ENCODE results near the gene MRPS22. TPM values are rescaled to one million over a fixed set of nuclear protein-coding genes. Genes with fewer than 3 reads are reported as not detected.

Gene MRPS22
- polyA plus RNA-seq, 4 donors, result 61.1 to 75.9 (median 65.6) TPM

DNA sequence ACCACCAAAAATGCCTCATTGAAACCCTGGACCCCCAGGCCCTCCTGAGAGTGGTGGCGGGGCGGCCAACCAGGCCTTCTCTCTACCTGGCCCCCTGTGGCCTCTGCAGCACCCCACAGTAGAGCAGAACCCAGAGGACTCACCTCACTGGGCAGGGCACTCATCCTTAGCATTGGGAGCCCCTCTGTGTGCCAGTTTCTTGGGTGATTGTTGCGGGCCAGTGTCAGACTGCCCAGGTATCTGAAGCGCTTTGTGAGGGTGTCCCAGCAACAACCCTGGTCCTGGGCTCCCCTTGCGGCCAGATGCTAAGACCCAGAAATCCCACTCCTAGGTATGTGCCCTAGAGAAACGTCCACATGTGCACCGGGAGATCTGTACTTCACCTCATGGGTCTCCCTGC, 20.7 kb upstream of the MRPS22 start:
- H3K4me1 ChIP-seq (ENCODE audit: control insufficient read depth in 3 of 3, insufficient read depth in 2 of 3, low read depth in 1 of 3, low read length in 2 of 3), result no peaks in the 10 kb centered on the region
- no peaks in the 10 kb centered on the region for H3K36me3 ChIP-seq (ENCODE audit: control insufficient read depth in 3 of 3, insufficient read depth in 2 of 3, low read depth in 1 of 3, low read length in 3 of 3)
- no peak overlapping the region for H3K4me3 ChIP-seq (ENCODE audit: low read depth in 1 of 3, low read length in 3 of 3)
- no peak for DNase-seq
- H3K9me3 ChIP-seq (ENCODE audit: control insufficient read depth in 2 of 2, insufficient read depth in 1 of 2, low read depth in 1 of 2, low read length in 1 of 2), result no peaks in the 10 kb centered on the region
- H3K27ac ChIP-seq (ENCODE audit: low read depth in 1 of 3, low read length in 2 of 3), result no peak overlapping the region
- peaks cover 0 to 11% (median 0%) of the 10 kb centered on the region in 3 donors for H3K27me3 ChIP-seq (ENCODE audit: control insufficient read depth in 3 of 3, insufficient read depth in 3 of 3, low read length in 3 of 3)
- WGBS, 3 donors, result 77 to 91% (median 90%) methylated on average over 7 of the region's 7 CpGs
- no peak for FAIRE-seq

DNA sequence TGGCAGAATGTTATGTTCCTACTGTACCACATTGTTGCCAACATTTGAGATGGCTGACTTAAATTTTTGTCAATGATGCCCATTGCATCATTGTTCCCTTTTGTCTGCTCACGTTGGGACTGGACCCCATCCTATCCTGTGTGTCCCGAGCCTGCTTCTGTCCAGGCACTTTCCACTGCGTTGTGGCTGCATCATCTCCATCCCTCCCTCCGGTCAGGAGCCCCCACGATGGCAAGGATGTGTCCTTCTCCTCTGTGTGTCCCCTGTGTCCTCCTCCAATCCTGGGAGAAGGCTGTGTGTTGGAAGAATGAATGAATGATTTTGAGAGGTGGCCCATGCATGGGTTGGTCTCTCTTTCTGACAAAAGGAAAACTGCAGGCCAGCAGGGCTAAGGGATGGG, 19.4 kb upstream of the MRPS22 start:
- DNase-seq, result no peak
- H3K9me3 ChIP-seq (ENCODE audit: control insufficient read depth in 2 of 2, insufficient read depth in 1 of 2, low read depth in 1 of 2, low read length in 1 of 2), result no peaks in the 10 kb centered on the region
- peaks cover 0 to 2% (median 0%) of the 10 kb centered on the region in 3 donors for H3K4me1 ChIP-seq (ENCODE audit: control insufficient read depth in 3 of 3, insufficient read depth in 2 of 3, low read depth in 1 of 3, low read length in 2 of 3)
- H3K27me3 ChIP-seq (ENCODE audit: control insufficient read depth in 3 of 3, insufficient read depth in 3 of 3, low read length in 3 of 3), result peaks cover 0 to 12% (median 0%) of the 10 kb centered on the region in 3 donors
- 61 to 82% (median 77%) methylated on average over 5 of the region's 5 CpGs for WGBS, 3 donors
- H3K4me3 ChIP-seq (ENCODE audit: low read depth in 1 of 3, low read length in 3 of 3), result no peak overlapping the region
- no peak overlapping the region for H3K27ac ChIP-seq (ENCODE audit: low read depth in 1 of 3, low read length in 2 of 3)
- H3K36me3 ChIP-seq (ENCODE audit: control insufficient read depth in 3 of 3, insufficient read depth in 2 of 3, low read depth in 1 of 3, low read length in 3 of 3), result no peaks in the 10 kb centered on the region
- no peak for FAIRE-seq

- H3K36me3 ChIP-seq (ENCODE audit: control insufficient read depth in 3 of 3, insufficient read depth in 2 of 3, low read depth in 1 of 3, low read length in 3 of 3), result no peaks in the 10 kb centered on the region
Observed at GRCh38 chr3:139325551-139325950, 18.3 kb upstream of the MRPS22 start.

DNA sequence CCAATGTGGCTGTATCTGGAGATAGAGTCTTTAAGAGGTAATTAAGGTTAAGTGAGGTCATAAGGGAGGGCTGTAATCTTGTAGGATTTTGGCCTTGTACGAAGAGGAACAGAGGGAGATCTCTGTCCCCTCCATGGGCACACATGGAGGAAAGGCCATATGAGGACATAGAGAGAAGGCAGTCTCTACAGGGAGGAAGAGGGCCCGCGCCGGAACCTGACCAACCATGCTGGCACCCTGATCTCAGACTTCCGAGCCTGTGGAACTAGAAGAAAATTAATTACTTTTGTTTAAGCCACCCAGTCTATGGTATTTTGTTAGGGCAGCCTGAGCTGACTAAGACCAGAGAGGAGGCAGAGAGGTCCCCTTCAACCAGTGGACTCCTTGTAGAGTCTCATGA, 17.7 kb upstream of the MRPS22 start:
- WGBS, 3 donors, result 88 to 98% (median 88%) methylated on average over 5 of the region's 5 CpGs
- H3K36me3 ChIP-seq (ENCODE audit: control insufficient read depth in 3 of 3, insufficient read depth in 2 of 3, low read depth in 1 of 3, low read length in 3 of 3), result no peaks in the 10 kb centered on the region
- DNase-seq, result no peak

More at GRCh38 chr3:139325551-139325950, 18.3 kb upstream of the MRPS22 start:
- peaks cover 0 to 2% (median 0%) of the 10 kb centered on the region in 3 donors for H3K4me1 ChIP-seq (ENCODE audit: control insufficient read depth in 3 of 3, insufficient read depth in 2 of 3, low read depth in 1 of 3, low read length in 2 of 3)
- H3K9me3 ChIP-seq (ENCODE audit: control insufficient read depth in 2 of 2, insufficient read depth in 1 of 2, low read depth in 1 of 2, low read length in 1 of 2), result no peaks in the 10 kb centered on the region
- H3K27me3 ChIP-seq (ENCODE audit: control insufficient read depth in 3 of 3, insufficient read depth in 3 of 3, low read length in 3 of 3), result peaks cover 0 to 14% (median 0%) of the 10 kb centered on the region in 3 donors
- H3K4me3 ChIP-seq (ENCODE audit: low read depth in 1 of 3, low read length in 3 of 3), result no peak overlapping the region
- 69 to 83% (median 73%) methylated on average over 3 of the region's 3 CpGs for WGBS, 3 donors
- DNase-seq (no peak), FAIRE-seq (no peak)
- H3K27ac ChIP-seq (ENCODE audit: low read depth in 1 of 3, low read length in 2 of 3), result no peak overlapping the region

GRCh38 chr3:139326707-139327106, 17.1 kb upstream of the MRPS22 start:
- Histone ChIP-seq H3K27ac (ENCODE audit: low read depth in 1 of 3, low read length in 2 of 3) (no peak overlapping the region), H3K9me3 (ENCODE audit: control insufficient read depth in 2 of 2, insufficient read depth in 1 of 2, low read depth in 1 of 2, low read length in 1 of 2) (no peaks in the 10 kb centered on the region), H3K36me3 (ENCODE audit: control insufficient read depth in 3 of 3, insufficient read depth in 2 of 3, low read depth in 1 of 3, low read length in 3 of 3) (no peaks in the 10 kb centered on the region), H3K4me3 (ENCODE audit: low read depth in 1 of 3, low read length in 3 of 3) (no peak overlapping the region), H3K4me1 (ENCODE audit: control insufficient read depth in 3 of 3, insufficient read depth in 2 of 3, low read depth in 1 of 3, low read length in 2 of 3) (peaks cover 0 to 2% (median 0%) of the 10 kb centered on the region in 3 donors), H3K27me3 (ENCODE audit: control insufficient read depth in 3 of 3, insufficient read depth in 3 of 3, low read length in 3 of 3) (peaks cover 0 to 13% (median 2%) of the 10 kb centered on the region in 3 donors)
- DNase-seq (no peak), FAIRE-seq (no peak)
- 77 to 80% (median 77%) methylated on average over 4 of the region's 4 CpGs for WGBS, 3 donors

More for the DNA sequence above, 17.7 kb upstream of the MRPS22 start:
- H3K9me3 ChIP-seq (ENCODE audit: control insufficient read depth in 2 of 2, insufficient read depth in 1 of 2, low read depth in 1 of 2, low read length in 1 of 2), result no peaks in the 10 kb centered on the region
- no peak overlapping the region for H3K4me3 ChIP-seq (ENCODE audit: low read depth in 1 of 3, low read length in 3 of 3)
- H3K4me1 ChIP-seq (ENCODE audit: control insufficient read depth in 3 of 3, insufficient read depth in 2 of 3, low read depth in 1 of 3, low read length in 2 of 3), result peaks cover 0 to 2% (median 0%) of the 10 kb centered on the region in 3 donors
- FAIRE-seq, result no peak
- H3K27ac ChIP-seq (ENCODE audit: low read depth in 1 of 3, low read length in 2 of 3), result no peak overlapping the region
- H3K27me3 ChIP-seq (ENCODE audit: control insufficient read depth in 3 of 3, insufficient read depth in 3 of 3, low read length in 3 of 3), result peaks cover 0 to 15% (median 2%) of the 10 kb centered on the region in 3 donors

DNA sequence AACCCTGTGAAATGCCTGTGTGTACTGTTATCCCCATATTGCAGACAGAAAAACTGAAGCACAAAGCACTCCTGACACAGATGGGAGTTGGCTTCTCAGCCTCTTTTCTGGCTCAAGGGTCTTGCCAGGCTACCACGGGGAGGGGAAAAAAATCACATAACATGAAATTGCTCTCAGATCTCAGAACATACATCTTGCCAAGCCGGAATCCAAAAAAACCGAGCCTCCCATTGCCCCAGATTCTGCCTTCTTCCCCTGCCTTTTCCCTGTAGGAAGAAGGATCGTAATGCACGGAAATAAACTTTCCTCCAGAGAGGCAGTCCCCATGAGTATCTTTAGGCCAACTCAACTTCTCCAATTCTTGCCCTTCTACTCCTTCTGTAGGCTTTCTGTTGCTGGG, 16.6 kb upstream of the MRPS22 start:
- Histone ChIP-seq H3K4me1 (ENCODE audit: control insufficient read depth in 3 of 3, insufficient read depth in 2 of 3, low read depth in 1 of 3, low read length in 2 of 3) (peaks cover 0 to 2% (median 0%) of the 10 kb centered on the region in 3 donors), H3K9me3 (ENCODE audit: control insufficient read depth in 2 of 2, insufficient read depth in 1 of 2, low read depth in 1 of 2, low read length in 1 of 2) (no peaks in the 10 kb centered on the region), H3K27ac (ENCODE audit: low read depth in 1 of 3, low read length in 2 of 3) (no peak overlapping the region), H3K27me3 (ENCODE audit: control insufficient read depth in 3 of 3, insufficient read depth in 3 of 3, low read length in 3 of 3) (peaks cover 0 to 11% (median 4%) of the 10 kb centered on the region in 3 donors), H3K36me3 (ENCODE audit: control insufficient read depth in 3 of 3, insufficient read depth in 2 of 3, low read depth in 1 of 3, low read length in 3 of 3) (no peaks in the 10 kb centered on the region), H3K4me3 (ENCODE audit: low read depth in 1 of 3, low read length in 3 of 3) (no peak overlapping the region)
- whole genome bisulfite sequencing, 3 donors, result 90 to 94% (median 91%) methylated on average over 5 of the region's 5 CpGs
- FAIRE-seq (no peak), DNase-seq (no peak)

- H3K4me1 ChIP-seq (ENCODE audit: control insufficient read depth in 3 of 3, insufficient read depth in 2 of 3, low read depth in 1 of 3, low read length in 2 of 3), result peaks cover 0 to 2% (median 0%) of the 10 kb centered on the region in 3 donors
- FAIRE-seq (no peak), DNase-seq (no peak)
- no peaks in the 10 kb centered on the region for H3K9me3 ChIP-seq (ENCODE audit: control insufficient read depth in 2 of 2, insufficient read depth in 1 of 2, low read depth in 1 of 2, low read length in 1 of 2)
- WGBS, 3 donors, result 66 to 92% (median 67%) methylated on average over 8 of the region's 8 CpGs
- peaks cover 0 to 13% (median 6%) of the 10 kb centered on the region in 3 donors for H3K27me3 ChIP-seq (ENCODE audit: control insufficient read depth in 3 of 3, insufficient read depth in 3 of 3, low read length in 3 of 3)
- H3K4me3 ChIP-seq (ENCODE audit: low read depth in 1 of 3, low read length in 3 of 3), result no peak overlapping the region
- H3K27ac ChIP-seq (ENCODE audit: low read depth in 1 of 3, low read length in 2 of 3), result no peak overlapping the region
- H3K36me3 ChIP-seq (ENCODE audit: control insufficient read depth in 3 of 3, insufficient read depth in 2 of 3, low read depth in 1 of 3, low read length in 3 of 3), result no peaks in the 10 kb centered on the region
Observed at GRCh38 chr3:139327861-139328260, 16.0 kb upstream of the MRPS22 start.

- Histone ChIP-seq H3K27ac (ENCODE audit: low read depth in 1 of 3, low read length in 2 of 3) (no peak overlapping the region), H3K9me3 (ENCODE audit: control insufficient read depth in 2 of 2, insufficient read depth in 1 of 2, low read depth in 1 of 2, low read length in 1 of 2) (no peaks in the 10 kb centered on the region), H3K4me1 (ENCODE audit: control insufficient read depth in 3 of 3, insufficient read depth in 2 of 3, low read depth in 1 of 3, low read length in 2 of 3) (peaks cover 0 to 2% (median 0%) of the 10 kb centered on the region in 3 donors), H3K36me3 (ENCODE audit: control insufficient read depth in 3 of 3, insufficient read depth in 2 of 3, low read depth in 1 of 3, low read length in 3 of 3) (no peaks in the 10 kb centered on the region), H3K4me3 (ENCODE audit: low read depth in 1 of 3, low read length in 3 of 3) (no peak overlapping the region), H3K27me3 (ENCODE audit: control insufficient read depth in 3 of 3, insufficient read depth in 3 of 3, low read length in 3 of 3) (peaks cover 0 to 13% (median 6%) of the 10 kb centered on the region in 3 donors)
- DNase-seq, result no peak
- WGBS, 3 donors, result 91 to 94% (median 91%) methylated on average over 4 of the region's 4 CpGs
- no peak for FAIRE-seq
Observed at GRCh38 chr3:139328356-139328755, 15.5 kb upstream of the MRPS22 start.

- peaks cover 0 to 13% (median 6%) of the 10 kb centered on the region in 3 donors for H3K27me3 ChIP-seq (ENCODE audit: control insufficient read depth in 3 of 3, insufficient read depth in 3 of 3, low read length in 3 of 3)
- peaks cover 0 to 2% (median 0%) of the 10 kb centered on the region in 3 donors for H3K4me1 ChIP-seq (ENCODE audit: control insufficient read depth in 3 of 3, insufficient read depth in 2 of 3, low read depth in 1 of 3, low read length in 2 of 3)
- H3K36me3 ChIP-seq (ENCODE audit: control insufficient read depth in 3 of 3, insufficient read depth in 2 of 3, low read depth in 1 of 3, low read length in 3 of 3), result no peaks in the 10 kb centered on the region
- DNase-seq (peak; percentile 89 to 90), FAIRE-seq (no peak)
- H3K27ac ChIP-seq (ENCODE audit: low read depth in 1 of 3, low read length in 2 of 3), result no peak overlapping the region
- WGBS, 3 donors, result 9 to 11% (median 10%) methylated on average over 20 to 25 of the region's 25 CpGs
- H3K4me3 ChIP-seq (ENCODE audit: low read depth in 1 of 3, low read length in 3 of 3), result no peak overlapping the region
- H3K9me3 ChIP-seq (ENCODE audit: control insufficient read depth in 2 of 2, insufficient read depth in 1 of 2, low read depth in 1 of 2, low read length in 1 of 2), result no peaks in the 10 kb centered on the region
Observed at GRCh38 chr3:139329364-139329850, 14.4 kb upstream of the MRPS22 start.

Data from small intestine (tissue), 7 donors.